ENCODE data around the gene TEP1.
"Not testable (repeated sequence)": the region's sequence is repeated elsewhere in the genome, so short reads cannot be mapped to it uniquely, and the experiment has no call there.

Gene TEP1

DNA sequence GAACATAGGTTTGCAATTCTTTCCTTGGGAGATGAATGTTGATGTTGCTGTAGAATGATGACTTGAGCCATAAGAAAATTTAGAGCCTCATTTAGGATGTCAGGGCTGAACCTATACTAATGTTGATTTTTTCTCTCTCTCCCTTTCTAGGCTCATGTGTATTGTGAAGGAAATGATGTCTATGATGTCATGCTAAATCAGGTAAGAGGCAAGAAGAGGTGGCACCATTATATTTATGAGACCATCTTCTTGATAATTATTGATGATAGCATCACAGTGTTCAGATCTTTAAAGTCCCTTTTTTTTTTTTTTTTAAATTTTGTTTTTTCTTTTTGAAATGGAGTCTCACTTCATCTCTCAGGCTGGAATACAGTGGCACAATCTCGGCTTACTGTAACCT, 66.6 kb downstream of the TEP1 start:
- DNase-seq (ENCODE audit: low read depth) = no peak
- TF ChIP-seq, protein P1, sequence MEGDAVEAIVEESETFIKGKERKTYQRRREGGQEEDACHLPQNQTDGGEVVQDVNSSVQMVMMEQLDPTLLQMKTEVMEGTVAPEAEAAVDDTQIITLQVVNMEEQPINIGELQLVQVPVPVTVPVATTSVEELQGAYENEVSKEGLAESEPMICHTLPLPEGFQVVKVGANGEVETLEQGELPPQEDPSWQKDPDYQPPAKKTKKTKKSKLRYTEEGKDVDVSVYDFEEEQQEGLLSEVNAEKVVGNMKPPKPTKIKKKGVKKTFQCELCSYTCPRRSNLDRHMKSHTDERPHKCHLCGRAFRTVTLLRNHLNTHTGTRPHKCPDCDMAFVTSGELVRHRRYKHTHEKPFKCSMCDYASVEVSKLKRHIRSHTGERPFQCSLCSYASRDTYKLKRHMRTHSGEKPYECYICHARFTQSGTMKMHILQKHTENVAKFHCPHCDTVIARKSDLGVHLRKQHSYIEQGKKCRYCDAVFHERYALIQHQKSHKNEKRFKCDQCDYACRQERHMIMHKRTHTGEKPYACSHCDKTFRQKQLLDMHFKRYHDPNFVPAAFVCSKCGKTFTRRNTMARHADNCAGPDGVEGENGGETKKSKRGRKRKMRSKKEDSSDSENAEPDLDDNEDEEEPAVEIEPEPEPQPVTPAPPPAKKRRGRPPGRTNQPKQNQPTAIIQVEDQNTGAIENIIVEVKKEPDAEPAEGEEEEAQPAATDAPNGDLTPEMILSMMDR (IDR thresholded peaks at IDR 0.05; ENCODE audit: control insufficient read depth, insufficient read depth, low read depth, low read length, missing control alignments) = no peak

DNA sequence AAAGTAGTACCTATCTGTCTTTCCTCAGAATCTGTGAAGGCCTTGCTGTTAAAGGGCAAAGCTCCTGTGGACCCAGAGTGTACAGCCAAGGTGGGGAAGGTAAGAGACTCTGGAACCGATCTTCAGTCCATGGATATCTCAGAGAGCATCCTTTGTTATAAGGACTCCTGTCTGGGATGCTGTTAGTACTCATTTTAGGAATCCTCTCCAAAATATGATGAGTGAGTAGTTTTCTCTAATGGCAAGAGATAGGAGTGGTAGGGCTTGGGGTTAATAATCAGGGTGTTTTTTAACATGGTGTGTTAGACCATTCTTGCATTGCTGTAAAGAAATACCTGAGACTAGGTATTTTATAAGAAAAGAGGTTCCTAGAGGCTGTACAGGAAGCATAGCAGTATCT, 67.9 kb downstream of the TEP1 start:
- TF ChIP-seq, protein P1 (IDR thresholded peaks at IDR 0.05; ENCODE audit: control insufficient read depth, insufficient read depth, low read depth, low read length, missing control alignments) = no peak
- no peak for DNase-seq (ENCODE audit: low read depth)
- H3K4me3 ChIP-seq (ENCODE audit: control insufficient read depth, low read depth, low read length) = no peak overlapping the region

More for the DNA sequence above, 66.6 kb downstream of the TEP1 start:
- H3K4me3 ChIP-seq (ENCODE audit: control insufficient read depth, low read depth, low read length) = no peak overlapping the region

DNA sequence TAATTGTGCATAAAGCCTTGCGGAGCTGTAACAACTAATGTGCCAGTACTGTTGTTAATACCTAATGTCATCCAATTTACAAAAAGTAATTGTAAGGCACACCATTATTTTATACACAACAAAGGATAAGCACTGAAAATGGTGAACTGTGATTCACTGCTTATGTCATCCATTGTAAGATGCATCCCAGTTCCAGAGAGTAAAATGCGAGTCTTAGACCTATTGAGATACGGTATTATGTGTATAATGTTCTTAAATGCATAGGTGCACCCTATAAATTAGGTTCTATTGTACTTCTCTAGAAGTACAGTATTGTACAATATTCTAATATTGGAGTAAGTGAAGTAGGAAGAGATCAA, 69.5 kb downstream of the TEP1 start:
- peak overlapping the region; percentile 65 for H3K4me3 ChIP-seq (ENCODE audit: control insufficient read depth, low read depth, low read length)
- DNase-seq (ENCODE audit: low read depth) = no peak
- TF ChIP-seq, protein P1 (IDR thresholded peaks at IDR 0.05; ENCODE audit: control insufficient read depth, insufficient read depth, low read depth, low read length, missing control alignments) = no peak

DNA sequence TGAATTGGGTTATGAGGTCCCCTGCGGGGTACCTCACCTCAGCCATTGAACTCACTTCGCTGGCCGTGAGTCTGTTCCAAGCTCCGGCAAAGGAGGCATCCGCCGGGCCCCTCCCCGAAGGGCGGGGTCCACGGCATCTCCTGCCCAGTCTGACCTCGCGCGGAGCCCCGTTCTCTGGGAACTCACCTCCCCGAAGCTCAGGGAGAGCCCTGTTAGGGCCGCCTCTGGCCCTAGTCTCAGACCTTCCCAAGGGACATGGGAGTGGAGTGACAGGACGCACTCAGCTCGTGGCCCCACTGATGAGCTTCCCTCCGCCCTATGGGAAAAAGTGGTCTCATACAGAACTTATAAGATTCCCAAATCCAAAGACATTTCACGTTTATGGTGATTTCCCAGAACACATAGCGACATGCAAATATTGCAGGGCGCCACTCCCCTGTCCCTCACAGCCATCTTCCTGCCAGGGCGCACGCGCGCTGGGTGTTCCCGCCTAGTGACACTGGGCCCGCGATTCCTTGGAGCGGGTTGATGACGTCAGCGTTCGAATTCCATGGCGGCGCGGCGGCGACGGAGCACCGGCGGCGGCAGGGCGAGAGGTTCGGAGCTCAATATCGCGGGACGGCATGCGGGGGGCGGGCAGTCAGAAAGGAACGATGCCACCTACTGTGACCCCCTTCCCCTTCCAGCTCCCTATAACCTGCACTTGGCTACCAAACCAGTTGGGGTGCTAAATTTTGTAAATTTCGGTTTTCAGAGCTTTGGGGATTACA, 70.0 kb downstream of the TEP1 start, which contains the start of gene PARP2:
Gene PARP2, plus strand, starts transcription at position 544 of the 770 bp plus-strand sequence. Its CDS starts 7 bp downstream, at position 551.
- peak within 1 kb of the TSS; percentile 66 for H3K4me3 ChIP-seq (ENCODE audit: control insufficient read depth, low read depth, low read length)
- DNase-seq (ENCODE audit: low read depth) = peak; percentile 99

DNA sequence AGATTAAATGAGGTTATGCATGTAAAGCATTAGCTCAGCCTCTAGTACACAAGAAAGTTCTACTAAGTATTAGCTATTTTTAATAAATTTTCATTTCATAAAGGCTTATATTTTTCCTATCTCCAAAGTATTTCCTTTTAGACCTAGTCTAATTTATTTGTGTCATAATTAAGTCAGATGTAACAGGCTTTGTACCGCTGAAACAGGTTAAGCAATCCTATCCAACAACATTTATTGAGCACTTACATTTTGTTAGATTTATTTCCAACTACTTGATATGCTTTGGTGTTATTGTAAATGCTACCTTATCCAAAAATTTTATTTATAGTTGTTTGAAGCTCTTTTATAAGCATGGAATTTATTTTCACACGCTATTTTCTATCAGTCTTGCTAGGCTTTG, 71.7 kb downstream of the TEP1 start:
- H3K4me3 ChIP-seq (ENCODE audit: control insufficient read depth, low read depth, low read length) = no peak overlapping the region
- TF ChIP-seq, protein P1 (IDR thresholded peaks at IDR 0.05; ENCODE audit: control insufficient read depth, insufficient read depth, low read depth, low read length, missing control alignments) = no peak
- DNase-seq (ENCODE audit: low read depth) = no peak

More for the DNA sequence above, 70.0 kb downstream of the TEP1 start, which contains the start of gene PARP2:
- TF ChIP-seq, protein P1 (IDR thresholded peaks at IDR 0.05; ENCODE audit: control insufficient read depth, insufficient read depth, low read depth, low read length, missing control alignments) = no peak

DNA sequence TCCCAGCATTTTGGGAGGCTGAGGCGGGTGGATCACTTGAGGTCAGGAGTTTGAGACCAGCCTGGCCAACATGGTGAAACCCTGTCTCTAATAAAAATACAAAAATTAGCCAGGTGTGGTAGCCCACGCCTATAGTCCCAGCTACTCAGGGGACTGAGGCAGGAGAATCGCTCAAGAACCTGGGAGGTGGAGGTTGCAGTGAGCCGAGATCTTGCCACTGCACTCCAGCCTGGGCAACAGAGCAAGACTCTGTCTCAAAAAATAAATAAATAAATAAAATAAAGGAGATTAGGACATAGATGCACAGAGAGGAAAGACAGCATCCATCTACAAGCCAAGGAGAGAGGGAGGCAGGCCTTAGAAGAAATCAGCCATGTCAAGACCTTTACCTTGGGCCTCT, 72.3 kb downstream of the TEP1 start:
- DNase-seq (ENCODE audit: low read depth); H3K4me3 ChIP-seq (ENCODE audit: control insufficient read depth, low read depth, low read length): not testable (repeated sequence)

DNA sequence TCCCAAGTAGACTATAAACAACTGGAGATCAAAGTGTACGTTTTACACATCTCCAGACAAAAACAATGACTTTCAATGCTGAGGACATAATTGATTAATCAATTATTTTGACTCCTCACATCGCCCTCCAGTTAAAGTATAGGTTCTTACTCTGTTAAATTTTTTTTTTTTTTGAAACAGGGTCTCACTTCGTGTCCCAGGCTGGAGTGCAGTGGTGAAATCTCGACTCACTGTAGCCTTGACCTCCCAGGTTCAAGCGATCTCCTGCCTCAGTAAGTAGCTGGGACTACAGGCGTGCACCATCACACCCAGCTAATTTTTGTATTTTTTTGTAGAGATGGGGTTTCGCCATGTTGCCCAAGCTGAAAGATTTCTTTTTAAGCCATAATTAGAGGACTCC, 79.3 kb downstream of the TEP1 start:
- no peak for DNase-seq (ENCODE audit: low read depth)
- H3K4me3 ChIP-seq (ENCODE audit: control insufficient read depth, low read depth, low read length) = no peak overlapping the region
- TF ChIP-seq, protein P1 (IDR thresholded peaks at IDR 0.05; ENCODE audit: control insufficient read depth, insufficient read depth, low read depth, low read length, missing control alignments) = no peak

Measured in AG09309 (cell line).